ENCODE results near the gene ARHGEF28.

ARHGEF28 gene

DNA sequence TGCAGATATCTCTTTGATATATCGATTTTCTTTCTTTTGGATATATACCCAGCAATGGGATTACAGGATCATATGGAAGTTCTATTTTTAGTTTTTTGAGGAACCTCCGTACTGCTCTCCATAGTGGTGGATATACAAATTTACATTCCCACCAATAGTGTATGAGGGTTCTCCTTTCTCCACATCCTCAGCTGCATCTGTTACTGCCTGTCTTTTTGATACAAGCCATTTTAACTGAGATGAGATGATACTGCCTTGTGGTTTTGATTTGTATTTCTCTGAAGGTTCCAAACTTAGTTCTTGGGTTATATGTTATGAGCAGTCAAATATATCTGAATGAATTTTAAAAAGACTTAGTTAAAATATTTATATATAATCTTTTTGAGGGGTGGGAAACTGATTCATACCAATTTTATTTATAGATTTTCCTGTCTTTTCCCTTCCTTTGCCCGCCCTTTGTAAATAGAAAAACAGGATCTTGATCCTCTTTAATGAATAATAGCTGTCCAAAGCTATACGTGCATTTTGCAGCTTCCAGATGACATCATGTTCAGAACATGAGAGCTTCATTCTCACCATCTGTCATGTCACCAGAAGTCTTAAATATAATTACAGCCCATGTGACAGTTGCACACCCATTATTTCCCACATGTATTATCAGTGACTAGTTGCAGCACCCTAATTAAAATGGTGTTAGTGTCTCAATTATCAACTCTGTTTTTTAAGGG lies 6.2 kb upstream of the ARHGEF28 start:
- DNase-seq, result no peak

DNA sequence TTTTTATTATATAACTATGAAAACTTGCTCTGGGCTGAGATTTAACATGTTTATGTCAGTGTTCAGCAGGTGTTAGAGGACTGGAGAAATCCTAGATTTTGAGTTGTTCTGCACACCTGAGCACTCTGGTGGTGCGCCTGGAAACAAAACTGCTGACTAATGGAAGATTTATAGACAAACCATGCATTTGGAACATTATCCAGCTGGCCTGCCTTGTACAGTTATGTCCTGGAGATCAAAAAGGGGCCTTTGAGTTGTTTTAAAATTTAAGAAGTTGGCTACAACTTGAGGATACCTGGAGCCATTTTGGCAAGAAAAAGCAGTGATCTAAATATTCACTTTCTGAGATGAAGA lies 5.7 kb upstream of the ARHGEF28 start:
- DNase-seq, result no peak

DNA sequence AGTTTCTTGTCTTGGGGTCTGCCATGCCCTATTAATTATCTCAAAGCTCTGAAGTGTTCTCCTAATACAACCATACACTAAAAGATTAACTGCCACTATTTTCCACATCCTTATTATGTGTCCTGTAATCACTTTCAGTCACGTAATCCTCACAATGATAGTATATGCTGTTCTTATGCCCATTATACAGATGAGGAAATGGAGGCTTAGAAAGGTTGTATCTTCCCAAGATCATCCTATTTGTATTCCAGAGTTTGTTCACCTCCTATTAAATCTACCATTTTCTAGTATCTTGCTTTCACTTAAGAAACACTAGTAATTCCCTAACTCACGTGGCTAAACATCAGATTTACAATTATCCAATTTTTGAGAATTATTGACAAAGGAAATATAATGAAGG lies 2.9 kb upstream of the ARHGEF28 start:
- DNase-seq, result no peak

DNA sequence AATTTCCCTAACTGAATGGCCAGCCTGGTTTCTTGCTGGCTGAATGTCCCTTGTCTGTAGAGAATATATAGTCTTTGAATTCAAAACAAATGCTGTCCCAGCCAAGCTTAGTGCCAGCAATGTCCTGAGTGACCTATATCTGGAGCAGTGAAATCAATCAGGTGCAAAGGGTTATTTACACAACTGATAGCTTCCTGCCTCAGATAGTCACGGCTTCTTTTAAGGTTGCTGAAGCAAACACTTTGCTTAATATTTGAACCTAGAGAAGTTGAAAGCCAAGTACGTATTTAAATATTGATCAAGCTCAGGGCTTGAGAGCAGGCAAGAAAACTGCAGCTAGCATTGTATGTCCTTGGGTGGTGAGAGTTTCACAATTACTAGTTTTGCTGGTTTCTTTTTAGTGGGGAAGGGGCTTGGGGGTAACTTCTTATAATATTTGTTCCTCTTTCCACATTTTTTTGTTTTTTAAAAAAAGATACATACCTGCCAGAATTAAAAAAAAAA lies 2.0 kb upstream of the ARHGEF28 start:
- DNase-seq, result no peak

DNA sequence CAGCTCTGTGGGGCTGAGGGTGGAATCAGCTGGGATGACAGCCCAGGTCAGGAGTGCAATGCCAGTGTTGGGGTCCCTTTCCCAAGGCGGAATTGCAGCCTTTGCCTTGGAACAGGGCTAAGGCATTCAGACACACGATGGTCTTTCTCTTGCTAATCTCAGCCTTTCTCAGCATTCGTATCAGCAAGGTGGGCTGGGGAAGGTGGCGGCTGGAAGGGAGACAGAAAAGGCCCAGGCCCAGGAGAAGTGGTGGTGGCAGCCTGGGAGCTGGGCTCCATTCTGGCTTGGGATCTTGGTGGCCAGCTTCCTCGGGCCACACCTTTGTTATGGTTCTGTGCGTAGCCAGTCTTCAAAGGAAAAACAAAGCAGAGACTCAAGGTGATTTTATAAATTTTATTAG lies 1.1 kb upstream of the ARHGEF28 start:
- DNase-seq, result no peak

DNA sequence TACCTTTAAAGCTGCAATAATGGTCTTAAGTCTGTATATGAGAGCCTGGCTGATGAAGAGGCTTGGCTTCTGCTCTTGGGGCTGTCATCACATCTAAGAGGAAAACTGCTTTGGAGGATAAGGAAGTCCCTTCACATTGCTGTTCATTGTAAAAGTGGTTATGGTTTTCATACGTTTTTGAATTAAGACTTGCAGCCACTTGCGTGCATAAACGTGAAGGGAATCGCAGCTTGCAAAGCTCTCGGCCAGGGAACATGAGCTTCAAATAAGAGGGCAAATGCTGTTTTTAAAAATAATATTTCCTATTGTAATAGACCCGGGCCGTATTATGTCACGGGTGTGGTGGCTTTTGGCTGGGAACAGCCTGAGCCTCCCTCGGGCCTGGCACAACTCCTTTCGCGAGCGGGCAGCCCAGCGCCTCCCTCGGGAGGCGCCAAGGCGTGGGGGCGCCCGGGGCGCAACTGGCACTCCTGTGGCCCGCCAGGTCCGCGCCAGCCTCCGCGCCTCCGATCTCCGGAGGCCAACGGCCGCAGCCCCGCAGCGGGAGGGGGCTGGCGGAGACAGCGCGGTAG lies 538 bp upstream of the ARHGEF28 start:
- DNase-seq, result no peak

DNA sequence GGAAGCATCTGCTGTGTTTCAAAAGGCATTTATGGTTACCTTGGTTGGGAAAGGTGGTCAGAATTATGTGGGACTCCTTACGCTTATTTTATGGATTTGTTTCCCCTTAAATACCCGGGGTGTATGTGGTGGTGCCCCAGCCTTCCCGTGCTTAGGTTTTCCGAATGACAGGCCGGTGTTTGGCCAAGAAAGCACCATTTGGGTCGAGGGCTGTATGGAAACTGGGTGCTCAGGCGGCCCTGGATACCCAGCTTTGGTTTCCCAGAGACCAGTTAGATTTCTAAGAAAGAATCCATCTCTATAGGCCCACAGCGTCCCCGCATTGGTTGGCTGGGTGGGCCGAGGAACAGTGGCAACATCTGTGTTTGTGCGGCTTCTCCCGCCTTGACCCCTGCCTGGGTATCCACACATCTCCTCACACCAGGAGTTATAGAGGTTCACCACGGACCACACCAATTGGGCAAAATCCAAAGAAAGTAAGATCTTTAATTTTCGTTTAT lies 868 bp downstream of the ARHGEF28 start:
- DNase-seq, result no peak

DNA sequence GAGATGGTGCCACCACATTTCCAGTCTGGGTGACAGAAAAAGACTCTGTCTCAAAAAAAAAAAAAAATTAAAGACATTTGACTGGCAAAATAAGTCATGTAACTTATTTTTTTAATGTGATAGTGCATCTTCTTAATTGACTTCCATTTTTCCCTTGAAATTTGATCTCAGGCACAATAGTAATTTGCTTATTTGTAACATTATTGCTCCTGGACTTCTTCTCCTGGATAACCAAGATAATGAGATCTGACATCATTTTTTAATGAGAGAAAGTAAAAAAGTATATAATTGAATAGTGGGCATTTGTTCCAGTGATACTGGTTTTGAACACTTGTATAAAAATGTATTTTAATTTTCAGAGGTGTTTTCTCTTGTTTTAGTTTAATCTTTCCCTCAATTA lies 3.5 kb downstream of the ARHGEF28 start:
- DNase-seq, result no peak

DNA sequence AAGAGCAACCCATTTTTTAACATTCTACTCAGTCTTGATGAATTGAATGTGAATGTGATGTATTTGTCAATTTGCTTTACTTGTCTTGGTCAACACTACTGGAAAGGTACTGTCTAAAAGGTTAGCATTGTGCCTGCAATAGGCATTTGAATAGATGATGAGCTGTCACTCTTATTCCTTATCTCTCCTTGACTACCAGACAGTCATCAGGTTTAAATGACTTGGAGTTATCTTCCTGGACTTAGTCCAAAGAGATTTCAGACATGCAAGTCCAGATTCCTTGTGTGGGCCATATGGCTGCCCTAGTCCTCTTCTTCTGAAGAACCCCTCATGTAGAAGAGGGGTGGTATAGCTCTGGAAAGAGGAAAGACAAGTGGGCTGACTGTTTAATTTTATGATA lies 4.8 kb downstream of the ARHGEF28 start:
- no peak for DNase-seq

DNA sequence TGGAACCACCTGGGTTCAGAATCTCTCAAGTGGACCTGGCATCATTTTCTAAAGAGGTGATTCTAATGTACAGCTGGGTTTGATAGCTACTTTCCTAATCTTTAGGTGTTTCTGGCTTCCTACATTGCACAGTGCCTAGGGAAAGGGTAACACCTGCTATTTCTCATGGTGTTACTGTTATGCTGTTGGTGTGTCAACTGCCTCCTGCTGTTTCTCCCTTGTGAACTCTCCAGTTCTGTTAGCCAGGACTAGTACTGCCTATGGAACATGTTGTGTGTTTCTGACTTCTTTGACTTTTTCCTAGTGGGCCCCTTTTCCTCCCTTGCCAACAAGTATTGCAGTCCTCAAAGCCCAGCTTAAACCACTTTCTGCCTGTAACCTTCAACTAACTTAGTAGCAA lies 5.5 kb downstream of the ARHGEF28 start:
- no peak for DNase-seq

DNA sequence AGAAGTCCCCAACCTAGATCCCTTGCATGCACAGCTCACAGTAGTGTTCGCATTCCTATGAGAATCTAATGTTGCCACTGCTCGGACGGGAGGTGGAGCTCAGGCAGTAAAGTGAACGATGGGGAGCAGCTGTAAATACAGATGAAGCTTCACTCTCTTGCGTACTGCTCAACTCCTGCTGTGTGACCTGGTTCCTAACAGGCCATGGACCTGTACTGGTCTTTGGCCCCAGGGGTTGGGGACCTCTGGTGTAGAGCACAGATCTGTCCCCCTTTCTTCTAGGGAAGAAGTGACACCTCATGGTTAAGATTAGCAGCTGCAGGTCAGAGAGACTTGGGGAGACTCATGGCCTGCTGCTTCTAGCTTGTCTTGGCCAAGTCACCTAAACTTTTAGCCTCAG lies 7.1 kb downstream of the ARHGEF28 start:
- DNase-seq, result no peak

DNA sequence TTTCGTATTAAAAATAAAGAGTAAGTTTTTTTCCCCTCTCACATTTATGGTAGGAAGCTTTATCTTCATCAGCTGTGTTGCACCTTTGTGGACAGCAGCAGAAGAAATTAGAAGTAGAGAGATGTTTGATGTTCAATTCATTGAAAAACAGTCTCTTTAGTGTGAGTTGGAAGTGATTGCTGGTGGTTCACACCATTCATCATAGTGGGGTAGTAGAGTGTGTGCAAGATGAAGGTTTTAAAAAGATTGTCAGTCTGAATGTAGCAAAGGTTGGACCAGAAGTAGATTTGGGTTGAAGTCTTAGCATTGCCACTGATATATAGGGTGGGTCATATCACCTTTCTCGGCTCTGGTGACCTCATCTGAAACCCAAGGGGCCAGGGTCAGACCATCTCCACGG lies 10.4 kb downstream of the ARHGEF28 start:
- no peak for DNase-seq

DNA sequence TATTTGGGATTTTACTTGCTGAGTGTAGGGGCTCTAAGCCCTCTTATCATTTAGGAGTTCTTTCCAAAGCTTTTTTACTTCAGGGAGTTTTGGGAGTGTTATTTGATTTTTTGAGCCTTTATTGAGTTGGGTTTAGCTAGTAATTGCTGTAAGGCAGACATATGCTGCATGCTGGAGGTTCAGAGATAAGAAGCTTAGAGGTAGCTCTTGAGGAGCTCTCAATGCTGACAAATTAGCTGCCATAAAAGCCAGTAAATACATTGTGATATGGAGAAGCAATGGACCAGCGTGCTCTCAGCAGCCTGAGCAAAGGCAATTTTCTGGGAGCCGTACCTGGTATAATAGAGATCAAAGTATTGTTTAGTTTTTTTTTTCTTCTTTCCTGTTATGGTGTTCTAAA lies 11.6 kb downstream of the ARHGEF28 start:
- DNase-seq, result no peak

DNA sequence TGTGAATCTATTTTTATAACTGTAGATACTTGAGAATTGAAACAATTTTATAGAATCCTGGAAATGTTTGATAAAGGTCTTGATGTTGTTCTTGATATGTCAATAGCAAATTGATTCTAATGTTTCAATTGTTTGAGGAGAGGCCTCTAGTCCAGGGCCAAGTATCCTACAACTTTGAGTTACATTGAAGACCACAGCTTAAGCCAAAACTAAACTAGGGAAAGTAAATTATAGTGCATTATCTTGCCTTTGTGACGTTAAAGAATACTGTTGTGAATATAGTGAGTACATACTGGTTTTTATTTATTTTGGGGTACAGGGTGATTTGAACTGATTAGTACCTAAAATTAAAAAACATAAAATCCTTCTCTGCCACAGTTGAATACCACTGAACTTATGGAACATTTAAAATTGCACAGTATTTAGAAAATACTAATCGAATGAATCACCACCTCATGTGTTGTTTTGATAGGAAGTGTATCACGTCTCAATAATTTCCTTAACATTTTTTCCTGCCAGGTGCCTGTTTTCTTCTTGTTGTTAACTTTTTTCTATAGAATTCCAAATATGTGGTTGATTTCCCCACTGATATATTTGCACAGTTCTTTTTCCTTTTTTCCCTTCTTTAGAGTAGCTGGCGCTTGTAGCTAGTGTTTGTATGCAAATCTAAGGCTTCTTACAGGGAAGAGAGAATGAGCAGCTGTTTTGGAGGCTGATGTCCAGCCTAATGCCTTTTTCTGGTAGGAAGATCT lies 12.5 kb downstream of the ARHGEF28 start:
- DNase-seq, result no peak

DNA sequence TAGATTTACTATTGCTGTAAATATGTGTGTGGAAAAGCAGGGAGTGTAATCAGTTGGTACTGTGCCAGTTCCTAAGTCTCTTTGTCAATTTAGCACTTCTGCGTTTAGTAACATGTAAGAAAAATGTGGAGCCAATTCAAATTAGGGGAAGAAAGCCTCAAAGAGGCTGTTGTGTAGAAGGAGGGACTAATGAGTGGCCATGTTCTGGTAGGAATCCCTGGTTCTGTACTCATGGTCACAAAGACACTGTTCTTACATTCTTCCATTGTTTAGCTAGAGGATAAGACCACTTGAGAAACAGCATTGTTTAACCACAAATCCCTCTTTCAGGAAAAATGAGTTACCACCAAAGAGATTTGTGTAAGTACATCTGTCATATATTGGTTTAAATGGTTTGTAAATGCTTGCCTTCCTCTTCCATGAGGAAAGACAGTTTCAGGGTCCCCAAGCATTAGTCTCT lies 14.9 kb downstream of the ARHGEF28 start:
- DNase-seq, result no peak

DNA sequence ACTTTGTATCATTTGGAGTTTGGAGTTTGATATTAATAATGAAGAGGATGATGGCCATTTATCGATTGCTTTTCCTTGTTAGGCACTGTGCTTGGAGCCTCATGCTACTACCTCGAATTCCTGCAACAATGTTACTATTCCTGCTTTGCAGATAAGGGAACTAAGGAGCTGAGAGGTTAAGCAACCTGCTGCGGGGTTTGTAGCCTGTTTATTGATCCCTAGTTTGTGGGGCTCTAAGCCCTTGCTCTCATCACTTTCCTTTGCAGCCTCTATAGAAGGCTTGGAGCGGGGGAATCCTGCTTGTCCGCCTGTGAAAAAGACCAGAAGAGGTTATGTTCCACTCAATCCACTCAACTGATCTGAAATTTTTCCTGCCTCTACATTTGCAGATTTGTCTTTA lies 15.8 kb downstream of the ARHGEF28 start:
- DNase-seq, result no peak

DNA sequence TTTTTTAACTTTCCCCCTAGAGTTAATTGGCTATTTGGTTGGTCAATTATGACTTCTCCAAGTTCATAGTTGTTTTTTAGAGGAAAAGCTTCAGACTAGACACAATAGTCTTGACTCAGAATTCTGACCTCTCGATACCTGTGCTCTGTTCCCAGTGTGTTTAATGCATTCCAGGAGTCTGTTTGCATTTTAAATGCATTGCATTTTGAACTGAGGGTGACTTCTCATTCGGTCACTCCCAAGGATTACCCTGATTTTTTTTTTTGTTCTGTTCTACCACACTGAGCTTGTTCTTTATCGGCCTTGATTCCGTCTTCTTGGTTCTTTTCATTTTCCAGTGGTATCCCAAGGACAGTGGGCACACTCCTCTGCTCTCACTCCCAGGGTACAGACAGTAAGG lies 16.3 kb downstream of the ARHGEF28 start:
- no peak for DNase-seq

DNA sequence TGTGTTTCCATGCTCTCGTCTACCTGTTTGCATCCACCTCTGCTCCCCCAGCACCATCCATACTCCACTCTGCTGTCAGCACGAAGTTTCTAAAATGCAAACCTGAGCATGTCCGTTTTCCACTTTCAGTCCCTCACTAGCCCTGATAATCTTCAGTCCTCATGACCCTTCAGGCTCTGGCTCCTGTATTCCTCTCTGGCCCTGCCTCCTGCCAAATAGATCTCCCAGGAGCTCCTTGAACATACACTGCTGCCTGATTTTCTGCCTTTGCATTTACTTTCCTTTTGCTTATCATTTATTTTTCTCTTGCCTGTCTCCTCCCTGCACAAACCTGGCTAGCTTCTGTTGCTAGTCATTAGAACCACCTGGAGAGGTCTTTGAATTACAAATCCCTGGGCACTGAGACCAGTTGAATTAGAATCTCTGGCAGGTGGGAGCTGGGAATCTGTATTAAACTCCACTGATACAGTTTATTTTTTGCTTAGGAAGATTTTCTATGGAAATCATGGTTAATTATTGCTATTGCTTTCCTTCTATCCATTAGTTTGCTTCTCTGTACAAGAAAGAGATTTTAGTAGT lies 18.5 kb downstream of the ARHGEF28 start:
- no peak for DNase-seq

DNA sequence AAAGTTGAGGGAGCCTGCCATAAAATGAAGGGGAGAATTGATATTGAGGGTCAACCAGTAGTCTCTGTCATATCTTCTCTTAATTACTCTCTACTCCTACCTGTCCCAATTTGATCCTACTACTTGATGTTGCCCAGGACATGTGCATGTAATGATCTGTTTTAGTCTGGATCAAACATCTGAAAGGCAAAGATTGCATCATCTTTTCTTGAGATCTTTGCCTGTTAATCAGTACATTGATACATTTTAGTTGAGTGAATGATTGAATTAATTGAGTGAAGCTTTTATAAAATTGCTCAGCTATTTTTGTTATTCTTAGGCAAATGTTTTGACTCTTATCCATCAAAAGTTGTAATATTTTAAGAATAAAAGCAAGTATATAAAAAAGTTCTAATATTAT lies 21.7 kb downstream of the ARHGEF28 start:
- no peak for DNase-seq

DNA sequence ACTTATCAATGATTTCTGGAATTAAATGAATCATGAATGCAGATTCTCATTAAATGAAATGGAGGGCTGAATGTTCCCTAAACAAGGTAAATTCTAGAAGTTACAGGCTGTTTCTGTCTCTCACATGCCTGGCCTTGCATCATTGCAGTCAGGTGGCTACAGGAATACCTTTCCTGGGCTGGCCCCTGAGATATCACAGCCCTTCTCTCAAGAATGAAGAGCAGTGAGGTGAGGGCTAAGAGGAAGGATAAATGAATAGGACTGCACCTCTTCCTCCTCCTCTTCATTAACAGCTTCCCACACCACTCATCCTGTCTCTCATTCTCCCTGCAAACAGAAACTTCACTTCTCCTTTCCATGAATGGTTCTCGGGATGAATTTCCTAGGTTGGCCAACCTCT lies 22.5 kb downstream of the ARHGEF28 start:
- no peak for DNase-seq

DNA sequence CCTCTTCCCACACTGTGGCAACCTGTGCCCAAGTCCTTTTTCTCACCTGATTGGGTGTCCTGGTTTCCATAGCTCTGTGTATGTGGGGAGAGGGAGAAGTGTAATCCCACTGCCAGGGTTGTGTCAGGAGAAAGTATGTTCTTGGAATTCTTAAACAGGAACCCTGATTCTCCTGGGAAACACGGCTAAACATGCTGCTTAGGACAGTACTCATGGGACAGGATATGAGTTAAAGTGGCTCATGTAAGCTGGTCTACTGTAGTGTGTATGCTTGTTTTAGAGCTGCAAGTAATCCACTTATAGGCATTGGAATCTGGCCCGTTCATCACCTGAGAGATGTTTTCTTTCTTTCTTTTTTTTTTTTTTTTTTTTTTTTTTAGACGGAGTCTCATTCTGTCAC lies 23.9 kb downstream of the ARHGEF28 start:
- DNase-seq, result no peak

DNA sequence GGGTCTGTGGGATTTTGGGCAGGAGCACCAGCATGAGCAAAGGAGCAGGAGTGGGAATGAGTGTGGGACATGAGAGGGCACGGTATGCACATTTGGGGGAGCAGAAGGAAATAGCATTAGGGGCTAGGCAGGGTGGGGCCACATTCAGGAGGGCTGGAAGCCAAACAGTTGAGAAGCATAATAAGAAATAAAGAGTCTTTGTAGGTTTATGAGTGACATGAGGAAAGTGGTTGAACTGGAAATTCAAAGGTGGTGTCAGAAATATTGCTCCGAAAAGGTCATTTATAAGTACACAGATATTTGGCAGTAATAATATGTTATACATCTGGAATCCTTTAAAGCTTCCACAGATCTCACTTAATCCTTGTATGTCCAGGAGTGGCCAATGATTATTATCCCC lies 26.4 kb downstream of the ARHGEF28 start:
- DNase-seq, result no peak

DNA sequence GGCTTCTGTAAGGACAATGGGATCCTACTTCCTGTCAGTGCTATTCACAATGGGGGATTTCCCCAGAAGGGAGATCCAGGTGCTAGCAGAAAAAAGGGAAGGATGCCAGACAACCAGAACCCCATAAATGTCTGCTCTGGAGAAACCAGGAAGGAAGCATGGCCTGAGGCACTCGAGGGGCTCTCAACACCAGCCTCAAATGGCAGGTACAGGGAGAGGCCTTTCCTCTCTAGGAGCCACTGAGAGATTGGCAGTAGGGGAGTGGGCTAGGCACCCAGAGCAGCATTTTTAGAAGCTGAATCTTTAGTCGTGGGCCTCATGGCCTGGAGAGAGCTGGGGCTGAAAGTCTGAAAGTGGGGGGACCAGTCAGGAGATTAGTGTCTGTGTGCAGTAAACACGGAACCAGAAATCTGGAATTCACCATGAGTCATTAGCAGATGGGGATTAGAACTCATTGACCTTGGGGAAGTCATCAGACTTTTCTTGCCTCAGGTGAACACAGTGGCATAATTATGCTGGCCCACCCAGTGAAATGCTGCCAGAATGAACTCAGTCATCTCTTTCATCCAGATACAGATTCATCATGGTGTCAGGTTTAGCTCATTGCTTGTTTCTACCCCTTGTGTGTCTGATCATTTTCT lies 28.3 kb downstream of the ARHGEF28 start:
- no peak for DNase-seq
